ENCODE measurements around the gene AGBL3.

AGBL3 gene

GRCh38 chr7:135174941-135175340 lies 188.6 kb downstream of the AGBL3 start:
- H3K9me3 ChIP-seq (ENCODE audit: control extremely low read depth in 1 of 5, control insufficient read depth in 4 of 5, insufficient read depth in 2 of 5, low read depth in 1 of 5, low read length in 4 of 5): peaks cover 0 to 6% (median 0%) of the 10 kb centered on the region in 5 experiments
- ChIA-PET POLR2A (no interaction called here), CTCF (interaction anchor here (1.8 to 2.6 kb wide), 3 partner anchors 9 to 189 kb away, joined by 4 to 9 read pairs (median 4); partner anchors contain the start of gene AGBL3)
- peaks cover 0 to 6% (median 1%) of the 10 kb centered on the region in 4 experiments for H3K36me3 ChIP-seq (ENCODE audit: control insufficient read depth in 4 of 4, insufficient read depth in 4 of 4, low read length in 3 of 4)
- H3K4me3 ChIP-seq (ENCODE audit: control insufficient read depth in 1 of 7, extremely low read depth in 1 of 7, insufficient read depth in 4 of 7, low read depth in 2 of 7, low read length in 6 of 7): no peak overlapping the region
- H3K27me3 ChIP-seq (replicated peaks in 2 of 5; ENCODE audit: control insufficient read depth in 4 of 5, insufficient read depth in 5 of 5, low read length in 4 of 5): no peaks in the 10 kb centered on the region
- no peak for DNase-seq
- peaks cover 0 to 16% (median 8%) of the 10 kb centered on the region in 4 experiments for H3K4me1 ChIP-seq (ENCODE audit: control extremely low read depth in 1 of 4, control insufficient read depth in 4 of 4, insufficient read depth in 4 of 4, low read length in 3 of 4)
- WGBS (ENCODE audit: insufficient coverage): 100% methylated on average over 6 of the region's 7 CpGs
- H3K27ac ChIP-seq (ENCODE audit: insufficient read depth in 1 of 2, low read depth in 1 of 2, low read length in 2 of 2, poor library complexity in 1 of 2, severe bottlenecking in 2 of 2): no peak overlapping the region

GRCh38 chr7:135175931-135176330 lies 189.6 kb downstream of the AGBL3 start:
- Histone ChIP-seq H3K9me3 (ENCODE audit: control extremely low read depth in 1 of 5, control insufficient read depth in 4 of 5, insufficient read depth in 2 of 5, low read depth in 1 of 5, low read length in 4 of 5) (peaks cover 0 to 11% (median 4%) of the 10 kb centered on the region in 5 experiments), H3K27me3 (replicated peaks in 2 of 5; ENCODE audit: control insufficient read depth in 4 of 5, insufficient read depth in 5 of 5, low read length in 4 of 5) (no peaks in the 10 kb centered on the region), H3K27ac (ENCODE audit: insufficient read depth in 1 of 2, low read depth in 1 of 2, low read length in 2 of 2, poor library complexity in 1 of 2, severe bottlenecking in 2 of 2) (no peak overlapping the region), H3K4me3 (ENCODE audit: control insufficient read depth in 1 of 7, extremely low read depth in 1 of 7, insufficient read depth in 4 of 7, low read depth in 2 of 7, low read length in 6 of 7) (no peak overlapping the region), H3K4me1 (ENCODE audit: control extremely low read depth in 1 of 4, control insufficient read depth in 4 of 4, insufficient read depth in 4 of 4, low read length in 3 of 4) (peaks cover 0 to 13% (median 6%) of the 10 kb centered on the region in 4 experiments), H3K36me3 (ENCODE audit: control insufficient read depth in 4 of 4, insufficient read depth in 4 of 4, low read length in 3 of 4) (peaks cover 0 to 9% (median 4%) of the 10 kb centered on the region in 4 experiments)
- 97% methylated on average over 6 of the region's 6 CpGs for WGBS (ENCODE audit: insufficient coverage)
- ChIA-PET POLR2A (no interaction called here), CTCF (interaction anchor here (1.6 kb wide), 1 partner anchor 9 kb away, joined by 3 read pairs; no protein-coding TSS in a partner anchor)
- no peak for DNase-seq

- no peaks in the 10 kb centered on the region for H3K27me3 ChIP-seq (replicated peaks in 2 of 5; ENCODE audit: control insufficient read depth in 4 of 5, insufficient read depth in 5 of 5, low read length in 4 of 5)
- peaks cover 0 to 2% (median 0%) of the 10 kb centered on the region in 4 experiments for H3K4me1 ChIP-seq (ENCODE audit: control extremely low read depth in 1 of 4, control insufficient read depth in 4 of 4, insufficient read depth in 4 of 4, low read length in 3 of 4)
- WGBS (ENCODE audit: insufficient coverage): 99% methylated on average over 8 of the region's 9 CpGs
- H3K27ac ChIP-seq (ENCODE audit: insufficient read depth in 1 of 2, low read depth in 1 of 2, low read length in 2 of 2, poor library complexity in 1 of 2, severe bottlenecking in 2 of 2): no peak overlapping the region
- CTCF ChIA-PET: interaction anchor here (1.0 to 1.1 kb wide), 2 partner anchors 13 to 14 kb away, joined by 4 read pairs; no protein-coding TSS in a partner anchor
- POLR2A ChIA-PET: no interaction called here
- no peak overlapping the region for H3K4me3 ChIP-seq (ENCODE audit: control insufficient read depth in 1 of 7, extremely low read depth in 1 of 7, insufficient read depth in 4 of 7, low read depth in 2 of 7, low read length in 6 of 7)
- H3K9me3 ChIP-seq (ENCODE audit: control extremely low read depth in 1 of 5, control insufficient read depth in 4 of 5, insufficient read depth in 2 of 5, low read depth in 1 of 5, low read length in 4 of 5): peaks cover 0 to 23% (median 15%) of the 10 kb centered on the region in 5 experiments
- DNase-seq: no peak
- H3K36me3 ChIP-seq (ENCODE audit: control insufficient read depth in 4 of 4, insufficient read depth in 4 of 4, low read length in 3 of 4): peaks cover 3 to 18% (median 9%) of the 10 kb centered on the region in 4 experiments
Observed at GRCh38 chr7:135177028-135177696, 190.9 kb downstream of the AGBL3 start.

- Histone ChIP-seq H3K27ac (ENCODE audit: insufficient read depth in 1 of 2, low read depth in 1 of 2, low read length in 2 of 2, poor library complexity in 1 of 2, severe bottlenecking in 2 of 2) (no peak overlapping the region), H3K36me3 (ENCODE audit: control insufficient read depth in 4 of 4, insufficient read depth in 4 of 4, low read length in 3 of 4) (peaks cover 11 to 30% (median 19%) of the 10 kb centered on the region in 4 experiments), H3K27me3 (replicated peaks in 2 of 5; ENCODE audit: control insufficient read depth in 4 of 5, insufficient read depth in 5 of 5, low read length in 4 of 5) (no peaks in the 10 kb centered on the region), H3K9me3 (ENCODE audit: control extremely low read depth in 1 of 5, control insufficient read depth in 4 of 5, insufficient read depth in 2 of 5, low read depth in 1 of 5, low read length in 4 of 5) (peaks cover 3 to 33% (median 22%) of the 10 kb centered on the region in 5 experiments), H3K4me3 (ENCODE audit: control insufficient read depth in 1 of 7, extremely low read depth in 1 of 7, insufficient read depth in 4 of 7, low read depth in 2 of 7, low read length in 6 of 7) (no peak overlapping the region), H3K4me1 (ENCODE audit: control extremely low read depth in 1 of 4, control insufficient read depth in 4 of 4, insufficient read depth in 4 of 4, low read length in 3 of 4) (no peaks in the 10 kb centered on the region)
- 95% methylated on average over 12 of the region's 13 CpGs for WGBS (ENCODE audit: insufficient coverage)
- CTCF ChIA-PET: interaction anchor here (0.6 to 1.0 kb wide), 2 partner anchors 13 to 57 kb away, joined by 3 to 4 read pairs; no protein-coding TSS in a partner anchor
- DNase-seq: no peak
- POLR2A ChIA-PET: no interaction called here
Observed at GRCh38 chr7:135178364-135178763, 192.1 kb downstream of the AGBL3 start.

GRCh38 chr7:135179321-135179925 lies 193.1 kb downstream of the AGBL3 start:
- CTCF ChIA-PET: interaction anchor here (0.8 to 1.2 kb wide), 2 partner anchors 19 to 193 kb away, joined by 3 read pairs; partner anchors contain the start of gene AGBL3
- Histone ChIP-seq H3K27me3 (replicated peaks in 2 of 5; ENCODE audit: control insufficient read depth in 4 of 5, insufficient read depth in 5 of 5, low read length in 4 of 5) (no peaks in the 10 kb centered on the region), H3K9me3 (ENCODE audit: control extremely low read depth in 1 of 5, control insufficient read depth in 4 of 5, insufficient read depth in 2 of 5, low read depth in 1 of 5, low read length in 4 of 5) (peaks cover 3 to 38% (median 26%) of the 10 kb centered on the region in 5 experiments), H3K4me1 (ENCODE audit: control extremely low read depth in 1 of 4, control insufficient read depth in 4 of 4, insufficient read depth in 4 of 4, low read length in 3 of 4) (no peaks in the 10 kb centered on the region), H3K27ac (ENCODE audit: insufficient read depth in 1 of 2, low read depth in 1 of 2, low read length in 2 of 2, poor library complexity in 1 of 2, severe bottlenecking in 2 of 2) (no peak overlapping the region), H3K4me3 (ENCODE audit: control insufficient read depth in 1 of 7, extremely low read depth in 1 of 7, insufficient read depth in 4 of 7, low read depth in 2 of 7, low read length in 6 of 7) (no peak overlapping the region), H3K36me3 (ENCODE audit: control insufficient read depth in 4 of 4, insufficient read depth in 4 of 4, low read length in 3 of 4) (peaks cover 11 to 41% (median 23%) of the 10 kb centered on the region in 4 experiments)
- DNase-seq: no peak
- 96% methylated on average over 8 of the region's 8 CpGs for WGBS (ENCODE audit: insufficient coverage)
- POLR2A ChIA-PET: no interaction called here

- Histone ChIP-seq H3K27me3 (replicated peaks in 2 of 5; ENCODE audit: control insufficient read depth in 4 of 5, insufficient read depth in 5 of 5, low read length in 4 of 5) (no peaks in the 10 kb centered on the region), H3K9me3 (ENCODE audit: control extremely low read depth in 1 of 5, control insufficient read depth in 4 of 5, insufficient read depth in 2 of 5, low read depth in 1 of 5, low read length in 4 of 5) (peaks cover 3 to 39% (median 26%) of the 10 kb centered on the region in 5 experiments), H3K27ac (ENCODE audit: insufficient read depth in 1 of 2, low read depth in 1 of 2, low read length in 2 of 2, poor library complexity in 1 of 2, severe bottlenecking in 2 of 2) (no peak overlapping the region), H3K4me1 (ENCODE audit: control extremely low read depth in 1 of 4, control insufficient read depth in 4 of 4, insufficient read depth in 4 of 4, low read length in 3 of 4) (no peaks in the 10 kb centered on the region), H3K4me3 (ENCODE audit: control insufficient read depth in 1 of 7, extremely low read depth in 1 of 7, insufficient read depth in 4 of 7, low read depth in 2 of 7, low read length in 6 of 7) (no peak overlapping the region), H3K36me3 (ENCODE audit: control insufficient read depth in 4 of 4, insufficient read depth in 4 of 4, low read length in 3 of 4) (peaks cover 11 to 48% (median 26%) of the 10 kb centered on the region in 4 experiments)
- 83% methylated on average over 2 of the region's 5 CpGs for WGBS (ENCODE audit: insufficient coverage)
- POLR2A ChIA-PET: no interaction called here
- no peak for DNase-seq
- CTCF ChIA-PET: interaction anchor here (0.8 to 1.3 kb wide), 6 partner anchors 9 to 194 kb away, joined by 3 to 4 read pairs (median 3); partner anchors contain the start of gene AGBL3
Observed at GRCh38 chr7:135180122-135180521, 193.8 kb downstream of the AGBL3 start.
